ENCODE data around the gene ZNF768.
"Not testable (repeated sequence)": the region's sequence is repeated elsewhere in the genome, so short reads cannot be mapped to it uniquely, and the experiment has no call there.

ZNF768 gene

DNA sequence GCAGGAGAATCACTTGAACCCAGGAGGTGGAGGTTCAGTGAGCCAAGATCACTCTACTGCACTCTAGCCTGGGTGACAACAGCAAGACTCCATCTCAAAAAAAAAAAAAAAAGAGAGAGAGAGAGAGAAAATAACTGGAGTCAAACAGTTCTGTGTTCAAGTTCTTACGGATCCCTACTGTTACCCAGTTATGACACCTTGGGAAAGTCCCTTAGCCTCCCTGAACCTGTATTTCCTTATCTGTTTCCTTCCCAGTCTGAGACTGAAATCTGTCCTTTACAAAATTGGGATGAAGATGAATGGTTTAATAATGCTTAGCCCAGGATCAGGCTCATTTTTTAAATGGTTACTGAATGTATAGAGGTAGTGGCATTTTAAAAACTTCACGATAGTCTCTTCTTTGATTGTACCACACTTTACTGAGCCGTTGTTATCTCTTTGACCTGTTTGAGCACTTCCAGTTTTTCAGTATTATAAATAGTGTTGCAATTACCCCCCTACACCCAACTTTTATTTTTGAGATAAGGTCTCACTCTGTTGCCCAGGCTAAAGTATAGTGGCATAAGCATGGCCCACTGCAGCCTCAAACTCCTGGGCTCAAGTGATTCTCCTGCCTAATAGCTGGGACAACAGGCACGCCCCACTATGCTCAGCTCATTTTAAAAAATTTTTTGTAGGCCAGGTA is 17.1 kb downstream of the ZNF768 start:
- no peak for DNase-seq (ENCODE audit: low spot score)

DNA sequence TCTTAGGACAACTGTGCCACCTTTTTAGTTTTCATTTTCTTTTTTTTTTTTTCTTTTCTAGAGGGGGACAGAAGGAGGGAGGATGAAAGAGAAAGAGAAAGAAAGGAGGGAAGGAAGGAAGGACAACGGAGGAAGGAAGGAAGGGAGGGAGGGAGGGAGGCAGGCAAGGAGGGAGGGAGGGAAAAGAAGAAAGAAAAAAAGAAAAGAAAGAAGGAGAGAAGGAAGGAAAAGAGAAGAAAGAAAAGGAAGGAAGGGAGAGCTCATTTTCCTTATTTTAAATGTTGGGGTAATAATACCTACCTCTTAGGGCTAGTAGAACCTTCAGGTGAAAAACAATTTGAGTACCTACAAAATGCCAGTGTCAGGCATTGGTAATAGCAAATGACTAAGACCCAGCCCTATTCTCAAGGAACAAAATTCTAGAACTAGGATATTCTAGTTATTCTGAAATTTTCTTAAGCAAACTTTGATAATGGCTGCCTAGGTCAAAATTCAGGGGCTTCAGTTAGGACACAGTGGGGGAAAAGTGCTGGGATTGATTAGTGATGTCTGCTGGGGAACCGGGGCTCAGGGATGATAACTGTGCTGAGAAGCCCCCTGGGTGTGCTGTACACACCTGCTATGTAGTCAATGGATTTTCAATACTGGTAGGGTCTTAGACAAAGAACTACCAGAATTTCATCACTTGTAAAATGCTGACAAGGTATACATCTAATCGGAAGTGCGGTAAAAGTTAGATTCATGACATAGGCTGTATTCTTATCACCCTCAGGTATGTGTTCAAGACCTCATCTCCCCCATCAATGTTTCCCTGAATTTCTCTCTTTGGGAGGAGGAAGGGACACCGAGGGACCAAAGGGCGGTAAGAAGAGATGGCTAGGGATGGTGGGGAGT is 22.7 kb downstream of the ZNF768 start:
- DNase-seq (ENCODE audit: low spot score), result no peak

DNA sequence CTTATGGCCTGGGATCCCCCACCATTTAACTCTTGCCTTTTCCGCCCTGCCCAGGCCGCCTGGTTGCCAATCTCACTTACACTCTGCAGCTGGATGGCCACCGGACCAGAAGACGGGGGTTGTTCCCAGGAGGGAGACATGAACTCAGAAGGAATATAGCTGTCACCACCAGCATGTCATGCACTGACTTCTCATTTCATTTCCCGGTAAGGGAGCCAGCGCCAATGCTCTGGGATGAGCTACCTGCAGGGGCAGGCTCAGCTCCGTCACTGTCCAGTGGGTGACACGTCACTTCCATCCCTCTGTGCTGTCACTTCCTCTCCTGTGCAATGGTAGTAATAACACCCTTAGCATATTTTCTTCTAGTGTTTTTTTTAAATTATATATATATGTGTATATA is 27.1 kb downstream of the ZNF768 start:
- no peak for DNase-seq (ENCODE audit: low spot score)

DNA sequence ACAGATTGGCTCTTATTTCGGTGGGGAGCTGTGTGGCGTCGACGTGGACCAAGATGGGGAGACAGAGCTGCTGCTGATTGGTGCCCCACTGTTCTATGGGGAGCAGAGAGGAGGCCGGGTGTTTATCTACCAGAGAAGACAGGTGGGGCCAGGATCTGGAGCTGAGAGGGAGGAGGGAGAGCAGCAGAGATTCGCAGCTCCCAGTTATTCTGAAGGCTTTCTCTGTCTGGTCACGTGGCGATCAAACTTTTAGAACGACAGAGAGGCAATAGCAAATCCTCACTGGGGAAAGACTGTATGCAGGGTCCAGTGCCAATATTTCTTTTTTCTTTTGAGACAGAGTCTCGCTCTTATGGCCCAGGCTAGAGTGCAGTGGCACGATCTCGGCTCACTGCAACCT is 31.7 kb downstream of the ZNF768 start:
- no peak for DNase-seq (ENCODE audit: low spot score)

DNA sequence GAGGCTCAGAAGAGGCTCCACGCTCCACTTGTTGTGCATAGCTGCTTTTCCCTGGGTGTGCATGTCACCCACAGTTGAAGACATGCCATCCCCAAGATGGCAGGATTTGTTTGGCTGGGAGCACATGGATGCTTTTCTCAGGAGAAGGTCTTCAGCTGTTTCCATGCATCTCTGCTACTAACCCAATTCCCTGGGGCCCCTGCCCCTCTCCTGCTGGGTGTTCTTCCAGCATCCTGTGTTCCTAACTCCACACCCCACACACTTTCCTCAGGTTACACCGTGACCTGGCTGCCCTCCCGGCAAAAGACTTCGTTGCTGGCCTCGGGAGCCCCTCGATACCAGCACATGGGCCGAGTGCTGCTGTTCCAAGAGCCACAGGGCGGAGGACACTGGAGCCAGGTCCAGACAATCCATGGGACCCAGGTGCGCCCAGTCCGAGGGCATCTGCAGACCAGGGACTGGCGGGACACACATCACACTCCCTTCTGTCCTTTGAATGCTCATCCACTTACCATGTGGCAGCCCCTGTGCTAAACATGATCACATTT is 32.4 kb downstream of the ZNF768 start:
- no peak for DNase-seq (ENCODE audit: low spot score)

DNA sequence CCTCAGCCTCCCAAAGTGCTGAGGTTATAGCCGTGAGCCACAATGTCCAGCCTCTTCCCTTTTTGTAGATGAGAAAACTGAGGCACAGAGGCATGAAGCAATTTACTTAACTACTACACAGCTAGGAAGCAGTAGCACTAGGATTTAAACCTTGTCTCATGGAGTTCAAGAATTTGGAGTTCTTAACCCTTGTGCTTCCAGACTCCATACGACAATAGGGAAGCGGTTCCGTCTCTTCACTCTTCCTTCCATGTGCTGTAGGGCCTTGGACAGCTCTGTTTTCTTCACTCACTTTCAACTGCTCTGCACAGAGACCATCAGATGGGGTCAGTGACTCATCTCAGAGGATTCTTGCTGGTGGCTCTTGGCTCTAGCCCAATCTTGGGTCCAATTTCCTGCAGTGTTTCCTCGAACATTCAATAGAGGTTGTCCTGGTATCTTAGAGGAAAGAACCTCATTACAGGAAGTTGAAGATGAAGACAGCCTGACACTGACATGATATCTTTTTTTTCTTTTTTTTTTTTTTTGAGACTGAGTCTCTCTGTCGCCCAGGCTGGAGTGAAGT is 34.5 kb downstream of the ZNF768 start:
- DNase-seq (ENCODE audit: low spot score), result no peak

DNA sequence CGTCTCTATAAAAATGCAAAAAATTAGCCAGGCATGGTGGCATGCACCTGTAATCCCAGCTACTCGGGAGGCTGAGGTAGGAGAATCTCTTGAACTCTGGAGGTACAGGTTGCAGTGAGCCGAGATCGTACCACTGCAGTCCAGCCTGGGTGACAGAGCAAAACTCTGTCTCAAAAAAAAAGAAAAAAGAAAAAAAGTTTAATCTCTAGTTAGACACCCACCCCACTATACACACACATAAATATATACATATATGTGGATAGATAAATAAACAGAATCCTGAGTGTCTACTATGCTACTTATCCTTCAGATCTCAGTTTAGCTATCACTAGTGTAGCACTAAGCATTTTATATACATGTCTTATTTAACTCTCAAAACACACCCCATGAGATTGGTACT is 35.1 kb downstream of the ZNF768 start:
- no peak for DNase-seq (ENCODE audit: low spot score)

DNA sequence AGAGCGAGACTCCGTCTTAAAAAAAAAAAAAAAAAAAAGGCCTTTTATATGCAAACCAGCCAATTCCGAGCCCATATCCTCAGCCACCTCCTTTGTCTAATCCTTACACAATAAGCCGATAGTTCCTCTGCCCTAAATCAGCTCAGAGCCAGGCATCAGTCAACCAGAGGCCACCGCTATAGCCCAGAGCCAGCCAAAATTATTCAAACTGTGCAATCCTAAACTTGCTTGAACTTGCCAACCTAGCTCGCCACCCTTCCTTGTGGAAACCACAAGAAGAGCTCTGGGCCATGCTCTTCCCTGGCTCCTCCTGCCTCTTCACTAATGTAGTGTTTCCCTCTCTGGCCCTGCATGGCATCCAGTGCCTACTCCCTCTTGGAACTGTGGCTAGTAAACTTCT is 36.2 kb downstream of the ZNF768 start:
- no peak for DNase-seq (ENCODE audit: low spot score)

DNA sequence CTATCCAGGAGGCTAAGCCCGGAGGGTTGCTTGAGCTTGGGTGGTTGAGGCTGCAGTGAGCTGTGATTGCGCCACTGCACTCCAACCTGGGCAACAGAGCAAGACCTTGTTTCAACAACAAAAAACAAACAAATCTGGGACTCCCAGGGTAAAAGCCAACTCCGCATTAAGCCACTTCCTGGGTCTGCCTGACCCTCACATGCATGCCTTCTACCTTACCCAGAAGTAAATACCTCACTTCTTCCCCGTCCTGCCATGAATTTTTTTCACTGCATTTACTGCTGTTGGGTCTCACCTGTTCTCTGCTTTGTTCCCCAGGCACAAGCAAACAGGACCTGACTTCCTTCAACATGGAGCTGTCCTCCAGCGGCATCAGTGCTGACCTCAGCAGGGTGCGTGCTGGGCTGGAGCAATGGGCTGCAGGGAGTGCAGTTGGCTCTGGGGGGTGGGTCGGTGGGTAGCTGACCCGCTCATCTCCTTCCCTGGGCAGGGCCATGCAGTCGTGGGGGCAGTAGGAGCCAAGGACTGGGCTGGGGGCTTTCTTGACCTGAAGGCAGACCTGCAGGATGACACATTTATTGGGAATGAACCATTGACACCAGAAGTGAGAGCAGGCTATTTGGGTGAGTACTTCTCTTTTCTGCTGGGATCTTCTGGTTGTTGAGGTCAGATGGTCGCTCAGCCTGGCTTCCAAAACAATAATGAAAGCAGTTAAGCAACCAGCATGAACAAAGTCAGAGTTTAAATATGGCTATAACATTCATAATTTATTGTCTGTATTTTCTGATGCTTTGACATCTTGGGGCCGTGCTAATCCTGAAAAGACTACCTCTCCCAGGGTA is 37.4 kb downstream of the ZNF768 start:
- DNase-seq (ENCODE audit: low spot score), result no peak

DNA sequence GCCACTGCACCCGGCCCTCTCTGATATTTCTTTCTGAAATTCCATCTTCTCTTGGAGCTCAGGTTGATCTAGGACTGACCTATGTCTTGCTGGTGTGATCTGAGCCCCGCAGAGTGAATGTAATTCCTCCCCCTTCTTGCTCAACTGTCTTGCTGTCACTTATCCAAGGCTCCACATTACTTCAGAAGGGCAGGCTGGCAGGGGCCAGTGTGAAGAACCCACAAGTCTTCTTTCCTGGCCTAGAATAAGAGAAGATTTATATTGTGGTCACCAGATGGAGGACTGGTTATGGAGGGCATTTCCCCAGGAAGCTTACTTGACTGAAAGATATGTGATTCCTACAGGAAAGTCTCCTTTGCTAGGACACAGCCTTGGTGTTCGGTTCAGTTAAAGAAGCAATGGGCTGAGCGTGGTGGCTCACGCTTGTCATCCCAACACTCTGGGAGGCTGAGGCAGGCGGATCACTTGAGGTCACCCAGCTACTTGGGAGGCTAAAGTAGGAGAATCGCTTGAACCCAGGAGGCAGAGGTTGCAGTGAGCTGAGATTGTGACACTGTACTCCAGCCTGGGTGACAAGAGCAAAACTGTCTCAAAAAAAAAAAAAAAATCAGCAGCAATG is 40.4 kb downstream of the ZNF768 start:
- DNase-seq (ENCODE audit: low spot score), result no peak

DNA sequence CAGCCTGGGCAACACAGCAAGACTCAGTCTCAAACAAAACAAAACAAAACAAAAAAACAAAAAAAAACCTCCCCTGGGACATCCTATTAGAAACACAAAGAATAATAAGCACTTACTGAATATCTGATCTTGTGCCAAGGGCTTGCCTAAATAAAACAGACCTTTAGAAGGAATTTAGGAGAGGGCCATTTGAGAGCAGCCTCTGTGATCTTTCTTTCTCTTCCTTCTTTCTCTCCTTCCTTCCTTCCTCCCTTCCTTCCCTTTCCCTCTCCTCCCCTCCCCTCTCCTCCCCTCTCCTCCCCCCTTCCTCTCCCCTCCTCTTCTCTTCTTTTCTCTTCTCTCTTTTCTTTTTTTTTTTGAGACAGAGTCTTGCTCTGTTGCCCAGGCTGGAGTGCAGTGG is 41.5 kb downstream of the ZNF768 start:
- DNase-seq (ENCODE audit: low spot score), result no peak

DNA sequence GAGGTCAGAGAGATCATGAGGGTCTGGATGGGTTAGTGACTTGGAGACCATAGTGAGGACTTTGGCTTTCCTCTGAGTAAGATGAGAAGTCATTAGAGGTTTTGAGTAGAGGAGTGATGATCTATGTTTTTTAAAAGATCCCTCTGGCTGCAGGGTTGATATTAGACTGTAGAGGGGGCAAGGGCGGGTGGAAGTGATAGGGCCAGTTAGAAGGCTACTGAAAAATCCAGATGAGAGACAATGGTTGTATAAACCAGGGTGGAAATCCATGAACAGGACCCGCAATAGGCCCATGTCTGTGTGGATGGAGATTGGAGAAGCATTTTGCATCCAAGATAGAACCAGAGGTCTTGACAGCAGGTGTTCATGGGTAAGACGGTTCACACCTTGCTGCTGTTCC is 44.0 kb downstream of the ZNF768 start:
- DNase-seq (ENCODE audit: low spot score), result no peak

DNA sequence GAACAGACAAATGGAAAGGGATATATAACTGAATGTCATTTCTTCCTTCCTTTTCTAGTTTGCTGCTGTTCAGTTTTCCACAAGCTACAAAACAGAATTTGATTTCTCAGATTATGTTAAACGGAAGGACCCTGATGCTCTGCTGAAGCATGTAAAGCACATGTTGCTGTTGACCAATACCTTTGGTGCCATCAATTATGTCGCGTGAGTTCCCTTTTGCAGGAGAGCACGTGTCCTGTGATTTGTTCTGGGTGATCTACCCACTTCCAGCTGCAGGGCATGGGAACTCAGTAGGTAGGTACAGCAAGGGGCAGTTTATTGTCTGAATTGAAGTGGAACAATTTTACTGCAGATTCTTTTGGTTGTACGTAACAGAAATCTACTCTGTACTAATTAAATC is 45.0 kb downstream of the ZNF768 start:
- DNase-seq (ENCODE audit: low spot score), result no peak

DNA sequence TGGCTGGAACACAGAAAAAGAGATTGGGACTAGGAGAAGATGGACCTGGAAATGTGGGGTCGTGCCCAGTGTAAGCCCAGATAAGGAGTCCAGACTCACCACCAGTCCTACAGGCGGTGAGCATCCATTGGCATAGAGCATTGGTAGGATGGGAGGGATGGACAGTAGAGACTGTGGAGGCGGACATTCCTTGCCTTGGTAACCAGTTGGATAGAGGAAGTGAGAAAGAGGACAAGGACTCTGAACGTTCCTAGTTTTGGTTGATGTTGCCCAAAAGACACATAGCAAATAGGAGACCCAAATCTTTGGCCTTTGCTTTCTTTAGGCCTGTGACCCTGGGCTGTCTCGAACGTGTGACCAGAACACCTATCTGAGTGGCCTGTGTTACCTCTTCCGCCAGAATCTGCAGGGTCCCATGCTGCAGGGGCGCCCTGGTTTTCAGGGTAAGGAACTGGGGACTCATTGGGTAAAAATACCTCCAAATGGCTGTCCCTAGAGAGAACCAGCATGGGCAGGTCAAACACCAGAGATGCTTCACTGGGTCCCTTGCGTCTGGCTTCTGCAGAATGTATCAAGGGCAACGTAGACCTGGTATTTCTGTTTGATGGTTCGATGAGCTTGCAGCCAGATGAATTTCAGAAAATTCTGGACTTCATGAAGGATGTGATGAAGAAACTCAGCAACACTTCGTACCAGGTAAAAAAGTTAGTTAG is 47.4 kb downstream of the ZNF768 start:
- DNase-seq (ENCODE audit: low spot score), result no peak

DNA sequence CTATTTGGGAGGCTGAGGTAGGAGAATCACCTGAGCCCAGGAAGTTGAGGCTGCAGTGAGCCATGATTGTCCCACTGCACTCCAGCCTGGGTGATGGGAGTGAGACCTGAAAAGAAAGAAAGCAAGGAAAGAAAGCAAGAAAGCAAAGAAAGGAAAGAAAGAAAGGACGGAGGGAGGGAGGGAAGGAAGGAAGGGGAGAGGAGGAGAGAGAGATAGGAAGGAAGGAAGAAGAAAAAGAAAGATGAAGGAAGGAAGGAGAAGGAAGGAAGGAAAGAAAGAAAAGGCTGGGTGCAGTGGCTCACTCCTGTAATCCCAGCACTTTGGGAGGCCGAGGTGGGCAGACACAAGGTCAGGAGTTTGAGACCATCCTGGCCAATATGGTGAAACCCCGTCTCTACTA is 48.6 kb downstream of the ZNF768 start:
- not testable (repeated sequence) for DNase-seq (ENCODE audit: low spot score)

DNA sequence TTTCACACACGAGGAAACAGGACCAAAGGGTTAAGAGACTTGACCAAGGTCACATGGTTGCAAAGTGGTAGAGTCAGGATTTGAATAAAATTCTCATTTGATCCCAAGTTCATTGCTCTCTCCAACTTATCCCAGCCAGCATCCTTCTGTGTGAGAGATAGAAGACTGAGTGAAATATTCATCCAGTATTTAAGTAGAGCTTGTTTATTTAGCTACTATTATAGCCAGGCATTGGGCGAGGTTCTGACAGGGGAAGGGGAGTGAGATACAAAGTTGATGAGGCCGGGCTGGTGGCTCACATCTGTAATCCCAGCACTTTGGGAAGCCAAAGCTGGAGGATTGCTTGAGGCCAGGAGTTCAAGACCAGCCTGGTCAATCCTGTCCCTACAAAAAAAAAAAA is 49.4 kb downstream of the ZNF768 start:
- DNase-seq (ENCODE audit: low spot score), result no peak

DNA sequence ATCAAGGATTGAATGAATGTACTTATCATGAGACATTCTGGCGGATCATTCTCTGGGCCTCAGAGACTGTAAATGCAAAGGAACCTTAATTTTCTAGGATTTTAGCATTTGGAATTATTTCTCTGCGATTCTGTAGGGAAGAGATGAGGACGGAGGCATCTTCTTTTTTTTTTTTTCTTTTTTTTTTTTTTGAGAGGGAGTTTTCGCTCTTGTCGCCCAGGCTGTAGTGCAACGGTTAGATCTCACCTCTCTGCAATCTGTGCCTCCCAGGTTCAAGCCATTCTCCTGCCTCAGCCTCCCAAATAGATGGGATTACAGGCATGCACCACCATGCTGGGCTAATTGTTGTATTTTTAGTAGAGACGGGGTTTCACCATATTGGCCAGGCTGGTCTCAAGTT is 51.7 kb downstream of the ZNF768 start:
- DNase-seq (ENCODE audit: low spot score), result no peak

DNA sequence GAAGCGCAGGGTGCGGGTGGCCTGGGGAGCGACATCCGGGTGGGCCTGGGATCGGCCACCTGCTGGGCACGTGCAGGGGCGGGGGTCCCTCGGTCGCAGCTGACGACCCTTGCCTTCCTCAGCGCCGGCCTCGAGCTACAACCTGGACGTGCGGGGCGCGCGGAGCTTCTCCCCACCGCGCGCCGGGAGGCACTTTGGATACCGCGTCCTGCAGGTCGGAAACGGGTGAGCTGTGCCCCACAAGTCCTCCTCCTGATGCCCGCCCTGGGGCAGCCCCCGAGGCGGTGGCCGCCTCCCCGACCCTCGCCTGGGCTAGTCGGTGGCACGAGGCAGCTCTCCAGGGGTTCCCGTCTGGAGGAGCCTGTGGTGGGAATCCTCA is 52.3 kb downstream of the ZNF768 start:
- DNase-seq (ENCODE audit: low spot score), result no peak

All from activated CD4-positive, alpha-beta T cell treated with anti-CD3 and anti-CD28 coated beads, Interleukin-2, Interleukin-4, amounts not matched to agents 100 ng/mL and 50 ng/mL, durations not matched to agents 16 hours and 8 hours (primary cell).